ENCODE measurements around the gene CDH8.

Gene CDH8

DNA sequence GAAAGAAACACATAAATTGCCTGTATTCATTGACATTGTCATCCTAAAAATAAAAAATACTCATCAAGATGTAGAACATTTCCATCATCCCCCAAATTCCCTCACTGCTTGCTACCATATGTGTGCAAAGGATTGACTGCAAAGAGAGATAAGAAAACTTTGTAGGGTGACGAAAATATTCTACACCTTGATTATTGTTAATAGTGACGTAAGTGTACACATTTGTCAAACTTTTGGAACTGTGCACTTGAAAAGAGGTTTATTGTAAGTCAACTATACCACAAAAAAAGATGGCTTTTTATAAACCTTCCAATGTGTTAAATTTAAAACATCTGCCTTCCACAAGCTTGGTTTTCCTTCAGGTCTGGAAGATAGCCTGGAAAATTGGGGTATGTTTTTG, 359.5 kb downstream of the CDH8 start:
- TF ChIP-seq, protein P1, sequence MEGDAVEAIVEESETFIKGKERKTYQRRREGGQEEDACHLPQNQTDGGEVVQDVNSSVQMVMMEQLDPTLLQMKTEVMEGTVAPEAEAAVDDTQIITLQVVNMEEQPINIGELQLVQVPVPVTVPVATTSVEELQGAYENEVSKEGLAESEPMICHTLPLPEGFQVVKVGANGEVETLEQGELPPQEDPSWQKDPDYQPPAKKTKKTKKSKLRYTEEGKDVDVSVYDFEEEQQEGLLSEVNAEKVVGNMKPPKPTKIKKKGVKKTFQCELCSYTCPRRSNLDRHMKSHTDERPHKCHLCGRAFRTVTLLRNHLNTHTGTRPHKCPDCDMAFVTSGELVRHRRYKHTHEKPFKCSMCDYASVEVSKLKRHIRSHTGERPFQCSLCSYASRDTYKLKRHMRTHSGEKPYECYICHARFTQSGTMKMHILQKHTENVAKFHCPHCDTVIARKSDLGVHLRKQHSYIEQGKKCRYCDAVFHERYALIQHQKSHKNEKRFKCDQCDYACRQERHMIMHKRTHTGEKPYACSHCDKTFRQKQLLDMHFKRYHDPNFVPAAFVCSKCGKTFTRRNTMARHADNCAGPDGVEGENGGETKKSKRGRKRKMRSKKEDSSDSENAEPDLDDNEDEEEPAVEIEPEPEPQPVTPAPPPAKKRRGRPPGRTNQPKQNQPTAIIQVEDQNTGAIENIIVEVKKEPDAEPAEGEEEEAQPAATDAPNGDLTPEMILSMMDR (IDR thresholded peaks at IDR 0.05): no peak
- Histone ChIP-seq H3K4me3 (no peak overlapping the region), H3K27ac (no peak overlapping the region)
- DNase-seq (ENCODE audit: low spot score): no peak

- Histone ChIP-seq H3K27ac (no peak overlapping the region), H3K4me3 (no peak overlapping the region)
- DNase-seq (ENCODE audit: low spot score): no peak
- TF ChIP-seq, protein P1 (IDR thresholded peaks at IDR 0.05): no peak
These were observed 365.1 kb downstream of the CDH8 start for GRCh38 chr16:61671161-61671560.

GRCh38 chr16:61665512-61665911, 370.7 kb downstream of the CDH8 start:
- no peak overlapping the region for H3K27ac ChIP-seq
- no peak for DNase-seq (ENCODE audit: low spot score)
- H3K4me3 ChIP-seq: no peak overlapping the region
- TF ChIP-seq, protein P1 (IDR thresholded peaks at IDR 0.05): no peak

DNA sequence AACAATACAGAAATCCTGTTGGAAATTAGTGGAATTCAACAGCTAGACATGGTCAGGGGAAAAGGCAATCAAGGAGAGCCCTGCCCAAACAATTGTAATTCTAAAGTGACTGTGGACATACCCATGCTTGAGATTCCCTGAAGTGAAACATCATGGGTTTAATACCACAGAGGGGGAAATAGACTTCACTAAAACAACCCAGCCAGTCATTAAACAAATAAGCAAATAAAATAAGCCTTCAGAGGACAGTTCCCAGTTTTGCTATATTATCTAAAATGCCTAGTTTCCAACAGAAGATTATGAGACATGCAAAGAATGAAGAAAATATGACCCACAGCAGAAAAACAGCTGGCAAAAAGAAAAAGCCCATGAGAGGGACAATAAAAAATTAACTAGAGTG, 376.3 kb downstream of the CDH8 start:
- DNase-seq (ENCODE audit: low spot score): no peak
- no peak overlapping the region for H3K27ac ChIP-seq
- H3K4me3 ChIP-seq: no peak overlapping the region
- TF ChIP-seq, protein P1 (IDR thresholded peaks at IDR 0.05): no peak

DNA sequence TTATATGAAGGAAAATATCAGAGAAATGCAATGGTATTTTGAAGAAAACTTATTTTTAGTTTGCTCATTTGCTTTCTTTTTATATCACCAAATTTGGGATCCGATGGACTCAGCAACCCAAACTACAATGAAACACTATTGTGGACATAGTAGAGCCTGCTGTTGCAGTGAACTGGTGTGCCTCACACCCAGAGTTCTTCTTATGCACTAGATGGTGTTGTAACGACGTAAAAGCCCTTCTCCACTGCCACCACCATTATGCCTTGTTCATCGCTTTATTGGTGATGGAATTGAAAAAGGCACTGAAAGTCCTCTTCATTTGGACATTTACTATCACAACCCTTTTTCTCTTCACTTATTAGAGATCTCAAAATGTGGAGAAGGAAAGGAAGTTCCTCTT, 381.3 kb downstream of the CDH8 start:
- no peak for DNase-seq (ENCODE audit: low spot score)
- TF ChIP-seq, protein P1 (IDR thresholded peaks at IDR 0.05): no peak

DNA sequence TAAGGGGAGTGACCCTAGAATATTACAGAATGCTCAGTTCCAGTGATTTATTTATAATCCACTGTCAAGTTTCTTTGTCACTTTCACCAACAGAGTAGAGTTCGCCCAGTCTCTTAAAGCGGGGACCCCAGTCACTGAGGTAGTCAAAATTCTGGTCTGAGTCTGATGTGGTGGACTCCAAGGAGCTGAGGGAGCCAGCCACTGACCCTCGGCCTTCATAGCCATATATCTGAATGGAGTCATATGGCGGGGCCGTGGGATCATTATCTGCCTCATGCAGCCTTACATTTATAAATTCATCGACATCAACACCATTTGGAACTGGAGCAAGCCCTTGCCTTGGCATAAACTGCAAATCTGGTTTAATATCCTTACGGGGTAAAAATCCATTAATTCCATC, 382.7 kb downstream of the CDH8 start:
- DNase-seq (ENCODE audit: low spot score): no peak
- TF ChIP-seq, protein P1 (IDR thresholded peaks at IDR 0.05): no peak
- H3K27ac ChIP-seq: no peak overlapping the region
- no peak overlapping the region for H3K4me3 ChIP-seq

More for the DNA sequence above, 381.3 kb downstream of the CDH8 start:
- Histone ChIP-seq H3K27ac (no peak overlapping the region), H3K4me3 (no peak overlapping the region)

DNA sequence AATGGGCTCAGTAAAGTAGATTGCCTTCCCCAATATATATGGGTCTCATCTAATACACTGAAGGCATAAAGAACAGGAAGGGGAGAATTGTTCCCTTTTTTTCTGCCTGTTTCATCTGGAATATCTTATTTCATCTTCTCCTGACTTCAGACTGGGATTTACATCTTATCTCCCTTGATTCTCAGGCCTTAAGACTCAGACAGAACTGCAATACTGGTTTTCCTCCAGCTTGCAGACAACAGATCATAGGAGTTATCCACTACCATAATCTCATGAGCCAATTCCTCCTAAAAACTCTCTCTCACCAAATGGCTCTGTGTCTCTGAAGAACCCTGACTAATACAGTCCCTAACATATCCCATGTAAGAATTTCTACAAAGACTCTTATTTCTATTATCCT, 390.7 kb downstream of the CDH8 start:
- Histone ChIP-seq H3K4me3 (no peak overlapping the region), H3K27ac (no peak overlapping the region)
- TF ChIP-seq, protein P1 (IDR thresholded peaks at IDR 0.05): no peak
- DNase-seq (ENCODE audit: low spot score): no peak
